ENCODE data around the gene POLR3GL. TPM values are rescaled to one million over a fixed set of nuclear protein-coding genes. Genes with fewer than 3 reads are reported as not detected.
A peak's percentile ranks its signal among the peaks of the same experiment; 100 is the strongest.

The POLR3GL gene
- total and polyA plus RNA-seq, 2 experiments from 2014 or later, result 17.4 to 37.9 TPM

DNA sequence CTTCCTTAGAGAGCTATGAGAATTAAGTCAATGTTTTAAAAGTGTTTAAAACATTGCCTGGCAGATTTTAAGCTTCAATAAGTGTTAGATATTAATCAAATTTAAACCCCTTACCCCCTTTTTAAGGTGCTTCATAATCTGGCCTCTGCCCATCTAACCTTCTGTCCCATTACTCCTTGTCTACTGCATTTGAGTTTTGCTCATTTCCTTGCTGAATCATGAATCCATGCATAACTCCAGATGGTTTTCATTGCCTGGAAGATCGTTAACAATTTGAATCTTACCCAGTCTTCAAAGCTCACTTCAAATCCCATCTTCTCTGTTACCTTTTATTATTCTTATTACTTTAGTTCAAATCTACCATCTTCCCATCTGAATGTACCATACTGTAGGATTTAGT lies 52.4 kb downstream of the POLR3GL start:
- WGBS, 2 experiments (ENCODE audit: low coverage in 1 of 2, low lambda C conversion rate in 2 of 2, missing lambda C conversion rate in 2 of 2), result 0% methylated on average over 1 of the region's 1 CpG
- no peaks in the 10 kb centered on the region for H3K27me3 ChIP-seq (replicated peaks; ENCODE audit: insufficient read depth)
- no peaks in the 10 kb centered on the region for H4K20me1 ChIP-seq (ENCODE audit: insufficient read depth)
- no peak overlapping the region for H2AFZ ChIP-seq
- no peak for TF ChIP-seq EZH2phosphoT487 (IDR thresholded peaks at IDR 0.05; ENCODE audit: insufficient read depth, low read depth)
- TF ChIP-seq EZH2 (IDR thresholded peaks at IDR 0.05; ENCODE audit: insufficient read depth, poor library complexity, severe bottlenecking), result no peak
- H3K79me2 ChIP-seq (ENCODE audit: insufficient read depth), result no peaks in the 10 kb centered on the region
- H3K4me2 ChIP-seq (ENCODE audit: unreplicated experiment), result peak overlapping the region; percentile 46
- in situ Hi-C loops (cut with MboI), result no loop called here
- H3K4me3 ChIP-seq, result no peak overlapping the region
- peaks cover 19% of the 10 kb centered on the region for H3F3A ChIP-seq (ENCODE audit: insufficient read depth)
- DNase-seq, result peak; percentile 65
- H3K9me3 ChIP-seq (ENCODE audit: low read depth), result no peaks in the 10 kb centered on the region
- peaks cover 19% of the 10 kb centered on the region for H3K4me1 ChIP-seq (ENCODE audit: insufficient read depth)
- H3K9me2 ChIP-seq (ENCODE audit: insufficient read depth), result no peaks in the 10 kb centered on the region
- H3K9ac ChIP-seq, result no peak overlapping the region
- H3K27ac ChIP-seq, result peak overlapping the region; percentile 0; the same call in 1 of the 2 replicates
- H3K36me3 ChIP-seq (ENCODE audit: low read depth), result no peaks in the 10 kb centered on the region

DNA sequence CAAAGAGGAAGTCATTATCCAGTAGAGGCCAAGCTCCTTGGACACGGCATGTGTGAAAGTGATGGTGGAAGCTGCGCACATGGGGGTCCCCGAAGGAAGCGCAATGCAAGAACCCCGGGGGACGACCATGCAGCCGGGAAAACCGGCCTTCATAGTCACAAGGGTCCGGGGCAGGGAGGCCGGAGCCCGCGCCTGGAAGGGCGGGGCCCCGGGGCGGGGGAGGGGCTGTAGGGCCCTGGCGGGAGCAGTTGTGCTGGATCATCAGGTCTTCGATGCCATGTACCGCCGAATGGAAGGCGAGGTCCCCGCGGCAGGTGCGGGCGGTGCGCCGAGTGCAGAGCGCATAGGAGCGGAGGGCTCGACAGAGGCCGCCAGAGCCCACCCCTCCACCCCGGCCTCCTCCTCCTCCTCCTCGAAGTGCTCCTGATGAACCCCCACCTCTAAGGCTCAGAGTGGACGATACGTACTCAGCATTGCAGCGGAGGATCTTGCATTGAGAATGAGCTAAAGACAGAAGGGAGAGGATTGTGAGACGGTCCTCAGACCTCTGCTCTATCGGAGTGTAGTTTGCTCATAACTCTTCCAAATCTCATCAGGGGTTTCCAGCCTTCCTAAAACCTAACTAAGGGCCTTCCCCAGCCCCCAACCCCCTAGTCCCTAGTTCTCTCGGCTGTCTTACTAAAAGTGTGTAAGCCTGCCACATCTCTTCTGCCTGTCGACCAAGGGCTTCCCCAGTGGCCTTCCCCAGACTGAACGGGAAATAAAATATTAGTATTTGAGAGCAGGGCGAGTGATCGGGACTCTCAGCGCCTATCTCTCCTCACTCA lies 55.0 kb downstream of the POLR3GL start:
- Histone ChIP-seq H3K4me3 (no peak overlapping the region), H3K9me3 (ENCODE audit: low read depth) (no peaks in the 10 kb centered on the region), H4K20me1 (ENCODE audit: insufficient read depth) (no peaks in the 10 kb centered on the region), H3K4me2 (ENCODE audit: unreplicated experiment) (no peak overlapping the region), H3K36me3 (ENCODE audit: low read depth) (no peaks in the 10 kb centered on the region), H3F3A (ENCODE audit: insufficient read depth) (peaks cover 11% of the 10 kb centered on the region), H3K27ac (no peak overlapping the region), H3K9me2 (ENCODE audit: insufficient read depth) (no peaks in the 10 kb centered on the region), H3K4me1 (ENCODE audit: insufficient read depth) (peaks cover 12% of the 10 kb centered on the region), H3K79me2 (ENCODE audit: insufficient read depth) (no peaks in the 10 kb centered on the region), H3K9ac (no peak overlapping the region), H2AFZ (no peak overlapping the region), H3K27me3 (replicated peaks; ENCODE audit: insufficient read depth) (no peaks in the 10 kb centered on the region)
- WGBS, 2 experiments (ENCODE audit: low coverage in 1 of 2, low lambda C conversion rate in 2 of 2, missing lambda C conversion rate in 2 of 2), result 34 to 46% methylated on average over 20 to 42 of the region's 43 CpGs
- no peak for DNase-seq
- TF ChIP-seq EZH2phosphoT487 (IDR thresholded peaks at IDR 0.05; ENCODE audit: insufficient read depth, low read depth) (no peak), EZH2 (IDR thresholded peaks at IDR 0.05; ENCODE audit: insufficient read depth, poor library complexity, severe bottlenecking) (no peak)
- in situ Hi-C loops (cut with MboI), result no loop called here

DNA sequence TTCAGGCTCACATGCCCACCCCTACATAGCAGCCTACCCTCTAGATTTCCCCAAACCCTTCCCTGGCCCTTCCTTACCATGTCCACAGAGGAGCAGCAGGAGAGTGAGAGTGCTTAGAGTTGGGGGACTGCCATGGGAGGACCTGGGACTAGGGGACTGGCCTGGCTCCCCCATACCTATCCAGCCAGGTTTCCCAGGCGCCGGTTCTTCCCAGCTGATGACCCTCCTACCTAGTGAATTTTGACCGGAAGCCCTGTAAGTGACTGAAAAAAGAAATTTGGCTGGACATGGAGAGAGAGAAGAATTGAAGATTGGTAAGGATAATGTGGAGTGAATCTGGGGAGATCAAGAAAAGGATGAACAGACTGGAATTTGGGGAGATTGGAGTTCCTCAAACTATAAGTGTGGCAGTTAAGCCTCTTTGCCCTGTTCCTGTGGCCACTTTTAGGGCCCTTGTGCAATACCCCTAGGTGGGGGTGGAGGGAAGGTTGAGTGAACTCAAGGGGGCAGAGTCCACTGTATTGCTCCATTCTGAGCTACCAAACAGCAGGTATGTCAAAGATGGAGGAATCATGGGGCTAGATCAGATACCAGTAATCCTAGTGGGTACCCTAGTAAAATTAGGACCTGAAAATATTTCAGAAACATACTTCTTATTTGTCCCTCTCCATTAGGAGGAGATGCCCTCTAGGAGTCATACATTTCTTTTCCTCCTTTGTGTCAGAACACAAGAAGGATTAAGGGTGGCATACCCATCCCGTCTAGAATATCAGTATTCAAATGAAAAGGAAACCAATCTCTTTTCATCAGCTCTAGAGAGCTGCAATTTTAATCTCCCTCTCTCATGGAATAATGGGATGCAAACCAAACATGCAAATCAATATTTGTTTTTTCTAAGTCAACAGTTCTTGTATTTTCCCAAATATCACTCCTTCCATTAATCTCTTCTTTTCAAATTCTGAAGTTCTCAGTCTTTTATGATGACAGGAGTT lies 55.9 kb downstream of the POLR3GL start:
- in situ Hi-C loops (cut with MboI), result no loop called here
- Histone ChIP-seq H3K9me2 (ENCODE audit: insufficient read depth) (no peaks in the 10 kb centered on the region), H3K27ac (no peak overlapping the region), H3K4me3 (no peak overlapping the region), H3K4me1 (ENCODE audit: insufficient read depth) (peaks cover 12% of the 10 kb centered on the region), H3F3A (ENCODE audit: insufficient read depth) (peaks cover 11% of the 10 kb centered on the region), H3K36me3 (ENCODE audit: low read depth) (no peaks in the 10 kb centered on the region), H3K9me3 (ENCODE audit: low read depth) (no peaks in the 10 kb centered on the region), H3K9ac (no peak overlapping the region), H4K20me1 (ENCODE audit: insufficient read depth) (no peaks in the 10 kb centered on the region), H3K4me2 (ENCODE audit: unreplicated experiment) (no peak overlapping the region), H3K27me3 (replicated peaks; ENCODE audit: insufficient read depth) (no peaks in the 10 kb centered on the region), H3K79me2 (ENCODE audit: insufficient read depth) (no peaks in the 10 kb centered on the region), H2AFZ (no peak overlapping the region)
- DNase-seq, result no peak
- 97 to 99% methylated on average over 4 of the region's 4 CpGs for WGBS, 2 experiments (ENCODE audit: low coverage in 1 of 2, low lambda C conversion rate in 2 of 2, missing lambda C conversion rate in 2 of 2)
- no peak for TF ChIP-seq EZH2phosphoT487 (IDR thresholded peaks at IDR 0.05; ENCODE audit: insufficient read depth, low read depth)
- no peak for TF ChIP-seq EZH2 (IDR thresholded peaks at IDR 0.05; ENCODE audit: insufficient read depth, poor library complexity, severe bottlenecking)

DNA sequence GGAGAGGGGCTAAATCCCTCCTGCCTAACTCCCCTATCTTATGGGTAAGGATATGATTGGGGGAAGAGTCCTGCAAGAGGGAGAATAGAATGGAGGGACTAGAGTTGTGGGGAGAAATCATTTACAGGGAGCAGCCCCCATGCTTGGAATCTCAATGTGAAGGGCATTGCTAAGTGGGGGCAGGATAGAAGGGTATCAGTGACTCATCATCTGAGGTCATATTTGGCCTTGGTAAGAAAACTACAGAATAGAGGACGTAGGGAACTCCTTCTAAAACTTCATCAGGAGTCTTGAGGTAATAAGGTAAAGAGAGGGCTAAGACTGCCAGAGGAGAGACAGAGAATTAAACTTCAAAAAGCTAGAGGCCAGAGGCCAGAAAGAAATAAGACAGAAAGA lies 56.6 kb downstream of the POLR3GL start:
- Histone ChIP-seq H3K4me3 (no peak overlapping the region), H3K36me3 (ENCODE audit: low read depth) (no peaks in the 10 kb centered on the region), H3K9me2 (ENCODE audit: insufficient read depth) (no peaks in the 10 kb centered on the region), H3F3A (ENCODE audit: insufficient read depth) (peaks cover 17% of the 10 kb centered on the region), H2AFZ (no peak overlapping the region), H3K27me3 (replicated peaks; ENCODE audit: insufficient read depth) (no peaks in the 10 kb centered on the region), H4K20me1 (ENCODE audit: insufficient read depth) (no peaks in the 10 kb centered on the region), H3K9me3 (ENCODE audit: low read depth) (no peaks in the 10 kb centered on the region), H3K79me2 (ENCODE audit: insufficient read depth) (no peaks in the 10 kb centered on the region), H3K27ac (no peak overlapping the region), H3K4me1 (ENCODE audit: insufficient read depth) (peaks cover 12% of the 10 kb centered on the region), H3K9ac (no peak overlapping the region), H3K4me2 (ENCODE audit: unreplicated experiment) (no peak overlapping the region)
- TF ChIP-seq EZH2 (IDR thresholded peaks at IDR 0.05; ENCODE audit: insufficient read depth, poor library complexity, severe bottlenecking), result no peak
- no peak for TF ChIP-seq EZH2phosphoT487 (IDR thresholded peaks at IDR 0.05; ENCODE audit: insufficient read depth, low read depth)
- in situ Hi-C loops (cut with MboI), result no loop called here
- WGBS, 2 experiments (ENCODE audit: low coverage in 1 of 2, low lambda C conversion rate in 2 of 2, missing lambda C conversion rate in 2 of 2), result 41 to 45% methylated on average over 1 of the region's 1 CpG
- no peak for DNase-seq

Measured in GM23248 (cell line).